Measurements from ENCODE around the gene SHLD1.

SHLD1 gene

GRCh38 chr20:5900908-5901307, 150.7 kb downstream of the SHLD1 start:
- no peak for DNase-seq

GRCh38 chr20:5908981-5909380, 158.8 kb downstream of the SHLD1 start:
- no peak for DNase-seq

- peak in 1 of 2 experiments; percentile 52 for DNase-seq
Observed at GRCh38 chr20:5910186-5910585, 160.0 kb downstream of the SHLD1 start.

- peak in 1 of 2 experiments; percentile 9 for DNase-seq
Observed at GRCh38 chr20:5913166-5913565, 163.0 kb downstream of the SHLD1 start.

All from cerebellar nuclear complex (tissue), 1 donor.